ENCODE measurements around the gene CCKAR.

GRCh38 chr4:26507286-26507685 lies 17.0 kb upstream of the CCKAR start:
- TF ChIP-seq CTCF (IDR thresholded peaks at IDR 0.05; ENCODE audit: borderline replicate concordance, extremely low read depth, low read length, poor library complexity, severe bottlenecking) (no peak), EZH2 (IDR thresholded peaks at IDR 0.05; ENCODE audit: borderline replicate concordance, low read depth, low read length, severe bottlenecking) (no peak)
